A673 (cell line): Measurements from ENCODE around the gene VWA5A.

ENCODE experiments used
- CTCF ChIP-seq: fragments of 300-800, 200-600 bp; sonication (generic); conservative IDR thresholded peaks from 2 replicates; pipeline ENCODE4 v1.5.1; 2017; ENCODE audit warnings: low read depth, mild to moderate bottlenecking, antibody characterized with exemption, low read length, moderate library complexity, mixed read lengths
- EZH2 ChIP-seq: fragments of 200-600 bp; sonication (generic); IDR thresholded peaks from 2 replicates; pipeline ENCODE4 v1.6.1; 2017; ENCODE audit warnings: borderline replicate concordance, low read depth, mild to moderate bottlenecking, mixed read lengths, antibody characterized with exemption, low read length; ENCODE audit not compliant: poor library complexity, severe bottlenecking

DNA sequence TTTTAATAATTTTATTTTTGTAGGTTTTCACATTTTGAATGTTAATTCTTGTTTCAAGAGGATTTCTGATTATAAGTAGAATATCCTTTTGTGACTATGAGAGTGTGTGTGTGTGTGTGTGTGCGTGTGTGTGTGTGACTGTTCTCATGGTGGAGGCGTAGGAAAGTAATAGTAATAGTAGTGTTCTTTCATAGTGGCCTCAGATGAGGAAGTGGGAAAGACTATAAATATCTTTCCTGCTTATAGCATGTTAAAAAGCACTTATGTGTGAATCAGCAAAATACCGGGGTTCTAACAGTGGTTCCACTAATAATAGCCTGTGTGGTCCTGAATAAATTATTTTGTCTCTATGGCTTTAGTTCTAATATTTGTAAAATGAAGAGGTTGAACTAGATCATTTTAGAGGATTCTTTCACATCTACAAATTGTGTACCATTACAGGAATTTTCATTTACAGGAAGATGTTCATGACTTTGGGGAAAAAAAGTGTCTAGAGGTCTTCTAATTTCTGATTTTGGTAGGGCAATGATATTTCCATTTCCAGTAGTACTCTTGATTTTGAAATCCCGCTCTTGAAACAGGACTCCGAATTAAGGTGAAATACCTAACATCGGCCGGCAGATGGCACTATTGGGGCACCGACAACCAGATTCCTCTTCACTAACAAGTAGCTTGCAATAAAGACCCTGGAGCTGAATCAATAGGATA is 44.2 kb upstream of the VWA5A start:
- TF ChIP-seq CTCF = peak; percentile 90
- no peak for TF ChIP-seq EZH2
